IMR-90 (cell line): ENCODE data around the gene TRPM6. TPM values are rescaled to one million over a fixed set of nuclear protein-coding genes. Genes with fewer than 3 reads are reported as not detected.
A peak's percentile ranks its signal among the peaks of the same experiment; 100 is the strongest.

Source experiments
- ATAC-seq: fragments of 200-7000 bp; cut with Tn5 transposase; 2 replicates; pipeline ENCODE4 v1.9.1; 2020; ENCODE audit warnings: low read depth, mild to moderate bottlenecking, moderate library complexity
- BruUV-seq: library from RNA; stranded (reverse); fragments of 400-500 nt; replicated peaks from 2 replicates; lab custom pipeline; 2021; lab: Mats Ljungman, UMichigan
- CTCF ChIA-PET: fragments of 300-600 bp; formaldehyde crosslinking; extraction: SDS; loops from one replicate; lab custom pipeline; 2021; ENCODE audit warnings: antibody characterized with exemption; lab: Yijun Ruan, JAX
- POLR2A ChIA-PET: fragments of 300-600 bp; sonication (Branson Sonifier 250); formaldehyde crosslinking; loops from one replicate; lab custom pipeline; 2022; ENCODE audit warnings: antibody characterized with exemption; ENCODE audit not compliant: unreplicated experiment; lab: Charles Lee
- DNase-seq: peaks from one replicate; pipeline ENCODE4 v3.0.0; 2013
- H2AFZ ChIP-seq: replicated peaks from 2 replicates; pipeline ENCODE3; 2013; ENCODE audit warnings: low read length, mild to moderate bottlenecking; ENCODE audit not compliant: poor library complexity
- H2AK5ac ChIP-seq: 2 replicates; pipeline ENCODE4 v1.6.1; 2013; ENCODE audit warnings: low read depth, low read length, inconsistent platforms
- H2AK9ac ChIP-seq: replicated peaks from 2 replicates; pipeline ENCODE3; 2013; ENCODE audit warnings: mild to moderate bottlenecking, low read depth, low read length, moderate library complexity; ENCODE audit not compliant: poor library complexity
- H2BK120ac ChIP-seq: 2 replicates; pipeline ENCODE4 v1.6.1; 2013; ENCODE audit warnings: low read depth, low read length, inconsistent platforms
- H2BK15ac ChIP-seq: 3 replicates; pipeline ENCODE4 v1.6.1; 2013; ENCODE audit warnings: low read depth, low read length, inconsistent platforms
- H2BK20ac ChIP-seq: 2 replicates; pipeline ENCODE4 v1.6.1; 2013; ENCODE audit warnings: low read depth, mild to moderate bottlenecking, inconsistent platforms, low read length, moderate library complexity
- H2BK5ac ChIP-seq: 2 replicates; pipeline ENCODE4 v1.6.1; 2013; ENCODE audit warnings: mild to moderate bottlenecking, low read depth, low read length, inconsistent platforms; ENCODE audit not compliant: poor library complexity, severe bottlenecking
- H3K14ac ChIP-seq: replicated peaks from 2 replicates; pipeline ENCODE4 v1.6.1; 2013; ENCODE audit warnings: low read depth, low read length, inconsistent platforms
- H3K18ac ChIP-seq: 2 replicates; pipeline ENCODE4 v1.6.1; 2013; ENCODE audit warnings: low read depth, low read length, control low read depth
- H3K23ac ChIP-seq: 2 replicates; pipeline ENCODE4 v1.6.1; 2013; ENCODE audit warnings: low read depth, low read length, inconsistent platforms
- H3K27ac ChIP-seq: 2 replicates; pipeline ENCODE4 v1.5.1; 2013; ENCODE audit warnings: mild to moderate bottlenecking, control low read depth, low read length; ENCODE audit not compliant: insufficient read depth
- H3K27me3 ChIP-seq: 2 replicates; pipeline ENCODE4 v1.6.1; 2013; ENCODE audit warnings: low read length; ENCODE audit not compliant: control insufficient read depth, insufficient read depth
- H3K36me3 ChIP-seq: 2 replicates; pipeline ENCODE4 v1.6.1; 2013; ENCODE audit warnings: low read length, mixed read lengths; ENCODE audit not compliant: control insufficient read depth, insufficient read depth
- H3K4ac ChIP-seq: 2 replicates; pipeline ENCODE4 v1.6.1; 2013; ENCODE audit warnings: low read depth, low read length, inconsistent platforms
- H3K4me1 ChIP-seq: 2 replicates; pipeline ENCODE4 v1.6.1; 2013; ENCODE audit warnings: low read length, mixed read lengths; ENCODE audit not compliant: control insufficient read depth, insufficient read depth
- H3K4me2 ChIP-seq: 2 replicates; pipeline ENCODE4 v1.6.1; 2013; ENCODE audit warnings: low read depth, mild to moderate bottlenecking, control low read depth, low read length, moderate library complexity
- H3K4me3 ChIP-seq: 2 replicates; pipeline ENCODE4 v1.5.1; 2013; ENCODE audit warnings: low read depth, mild to moderate bottlenecking, control low read depth, low read length, moderate library complexity; ENCODE audit not compliant: insufficient read depth
- H3K56ac ChIP-seq: 2 replicates; pipeline ENCODE4 v1.6.1; 2013; ENCODE audit warnings: low read length, inconsistent platforms; ENCODE audit not compliant: insufficient read depth; ENCODE audit errors: extremely low read depth
- H3K79me1 ChIP-seq, 2 experiments: 2 replicates each; pipeline ENCODE4 v1.6.1; 2013; ENCODE audit warnings: low read length in 2 of 2, inconsistent platforms in 1 of 2, low read depth in 1 of 2
- H3K9ac ChIP-seq: 2 replicates; pipeline ENCODE4 v1.6.1; 2013; ENCODE audit warnings: low read depth, low read length, control low read depth
- H3K9me1 ChIP-seq: 2 replicates; pipeline ENCODE4 v1.6.1; 2013; ENCODE audit warnings: low read length, inconsistent platforms; ENCODE audit not compliant: insufficient read depth
- H3K9me3 ChIP-seq: 2 replicates; pipeline ENCODE4 v1.6.1; 2013; ENCODE audit warnings: low read length; ENCODE audit not compliant: control insufficient read depth, insufficient read depth
- H4K20me1 ChIP-seq: 2 replicates; pipeline ENCODE4 v1.6.1; 2013; ENCODE audit warnings: low read length, inconsistent platforms; ENCODE audit not compliant: insufficient read depth
- H4K5ac ChIP-seq: 2 replicates; pipeline ENCODE4 v1.6.1; 2013; ENCODE audit warnings: mild to moderate bottlenecking, low read depth, low read length, control low read depth
- H4K8ac ChIP-seq, 2 experiments: 2 replicates each; pipeline ENCODE4 v1.6.1; 2013; ENCODE audit warnings: low read depth in 2 of 2, low read length in 2 of 2, control low read depth in 1 of 2, inconsistent platforms in 1 of 2
- H4K91ac ChIP-seq: 2 replicates; pipeline ENCODE4 v1.6.1; 2013; ENCODE audit warnings: low read depth, low read length, inconsistent platforms; ENCODE audit not compliant: insufficient read depth
- CHD1 ChIP-seq: IDR thresholded peaks from 2 replicates; pipeline ENCODE4 v1.6.1; 2012; ENCODE audit warnings: low read depth, low read length, improper control_type of control experiment
- NFE2L2 ChIP-seq: fragments of 150-350 bp; IDR thresholded peaks from 2 replicates; pipeline ENCODE4 v1.6.1; 2016; ENCODE audit warnings: low read depth, mild to moderate bottlenecking, low read length
- WGBS, 2 experiments: methylation state at CpG; one replicate each; pipeline versions ENCODE4 v1.1.5 to v1.1.7; 2013; ENCODE audit warnings: missing lambda C conversion rate in 2 of 2; ENCODE audit not compliant: insufficient read length in 1 of 2; ENCODE audit errors: extremely low coverage in 2 of 2; 5-methylcytosine and 5-hydroxymethylcytosine counted together
- dilution Hi-C: fragments of 300-500 bp; cut with HindIII; formaldehyde crosslinking; loops from one replicate; pipeline ENCODE4 v1.14.3; 2018; ENCODE audit warnings: low sequenced_read_pairs; ENCODE audit not compliant: unreplicated experiment
- in situ Hi-C: fragments of 300-500 bp; cut with MboI; formaldehyde crosslinking; loops from 3 replicates; pipeline ENCODE4 v1.14.3; 2019; ENCODE audit warnings: low sequenced_read_pairs, inconsistent platforms, mixed read lengths
- intact Hi-C: fragments of 100-400 bp; cut with micrococcal nuclease; formaldehyde crosslinking; loops from 2 replicates; pipeline ENCODE4 v1.10.0; 2022
- polyA plus RNA-seq, 3 experiments: library from polyadenylated mRNA; depleted of rRNA; stranded (reverse); fragments of >200 nt; gene quantifications; 2 replicates each; pipeline ENCODE4 v1.2.3, GENCODE V29; 2012; ENCODE audit warnings: low replicate concordance in 1 of 3
- total RNA-seq: library from RNA; depleted of rRNA; stranded (reverse); fragments of >200 nt; gene quantifications from 2 replicates; pipeline ENCODE4 v1.2.3, GENCODE V29; 2012

The TRPM6 gene
- total and polyA plus RNA-seq, 2 of the 4 experiments (the other 2 are of a cell fraction): under 0.01 to 0.02 TPM

DNA sequence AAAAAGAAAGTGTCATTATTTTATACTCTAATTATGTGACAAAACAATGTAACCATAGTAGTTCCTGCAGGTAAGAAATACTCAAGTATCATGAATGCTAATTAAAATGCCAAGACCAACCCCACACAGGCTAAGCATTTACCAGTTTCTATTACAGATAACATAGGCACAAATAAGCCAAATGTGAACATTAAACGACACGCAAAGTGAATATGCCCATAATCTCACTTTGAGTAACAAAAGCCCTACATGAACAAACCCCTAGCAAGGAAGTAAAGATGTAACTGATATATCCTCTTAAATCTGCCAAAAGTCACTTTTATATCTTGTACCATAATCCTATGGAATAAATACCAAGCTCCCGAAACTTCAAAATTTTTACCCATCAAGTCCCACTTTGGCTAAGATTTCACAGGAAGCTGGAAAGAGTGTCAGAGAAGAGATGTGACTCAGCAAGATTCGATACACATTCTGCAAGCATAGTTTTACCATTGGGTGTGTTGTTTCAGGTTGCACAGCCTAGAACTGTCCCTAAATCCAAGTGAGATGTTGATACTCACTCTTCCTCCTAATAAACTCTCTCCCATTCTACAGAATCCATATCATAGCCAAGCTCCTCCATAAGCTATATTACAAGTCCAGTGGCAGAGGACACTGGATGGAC is 28.8 kb downstream of the TRPM6 start:
- TF ChIP-seq CHD1 (no peak), NFE2L2 (0 out of 2 replicates have a peak, but pooled peaks have one; percentile 40)
- H3K36me3 ChIP-seq: no peaks in the 10 kb centered on the region
- H3K27ac ChIP-seq: no peak overlapping the region
- POLR2A ChIA-PET: no interaction called here
- no peaks in the 10 kb centered on the region for H3K27me3 ChIP-seq
- H3K9ac ChIP-seq: no peak overlapping the region
- in situ Hi-C loops: no loop called here
- CTCF ChIA-PET: interaction anchor here (0.7 kb wide), 1 partner anchor 405 kb away, joined by 4 read pairs; no protein-coding TSS in a partner anchor
- H3K18ac ChIP-seq: no peak overlapping the region
- no peak overlapping the region for H4K8ac ChIP-seq
- no peak overlapping the region for H2BK20ac ChIP-seq
- H3K4me2 ChIP-seq: no peak overlapping the region
- no CpG with 5 or more reads among the region's 4 CpGs for WGBS, 2 experiments
- no peak overlapping the region for H2AK9ac ChIP-seq
- BruUV-seq: no TSS peak
- H3K14ac ChIP-seq: no peak overlapping the region
- intact Hi-C loops: no loop called here
- no peak overlapping the region for H3K4me3 ChIP-seq
- H3K23ac ChIP-seq: no peak overlapping the region
- no peak overlapping the region for H2AK5ac ChIP-seq
- H4K91ac ChIP-seq: no peak overlapping the region
- H3K4ac ChIP-seq: no peak overlapping the region
- H2AFZ ChIP-seq: no peak overlapping the region
- peak; percentile 2 for DNase-seq
- no peak overlapping the region for H3K56ac ChIP-seq
- no peaks in the 10 kb centered on the region for H3K9me3 ChIP-seq
- ATAC-seq: no peak
- H2BK15ac ChIP-seq: no peak overlapping the region
- no peak overlapping the region for H4K5ac ChIP-seq
- dilution Hi-C loops: no loop called here
- no peaks in the 10 kb centered on the region for H3K79me1 ChIP-seq
- H2BK5ac ChIP-seq: no peak overlapping the region
- H3K4me1 ChIP-seq: no peaks in the 10 kb centered on the region
- H4K20me1 ChIP-seq: no peaks in the 10 kb centered on the region
- H2BK120ac ChIP-seq: no peak overlapping the region
- no peaks in the 10 kb centered on the region for H3K9me1 ChIP-seq
